Measurements from ENCODE around the gene ROBO1. TPM values are rescaled to one million over a fixed set of nuclear protein-coding genes. Genes with fewer than 3 reads are reported as not detected.

ROBO1 gene
- total RNA-seq, 1 donor from 2014 or later, result 7.1 TPM

- no peak for DNase-seq
- no peaks in the 10 kb centered on the region for H3K4me1 ChIP-seq
- no peak for TF ChIP-seq CTCF (IDR thresholded peaks at IDR 0.05; ENCODE audit: borderline replicate concordance)
- H3K36me3 ChIP-seq, result no peaks in the 10 kb centered on the region
- intact Hi-C loops (cut with micrococcal nuclease), result no loop called here
- H3K4me3 ChIP-seq, result no peak overlapping the region
- no peak overlapping the region for H3K27ac ChIP-seq (replicated peaks)
- H3K27me3 ChIP-seq (ENCODE audit: low read depth), result no peaks in the 10 kb centered on the region
- H3K9me3 ChIP-seq (replicated peaks), result no peaks in the 10 kb centered on the region
Observed at GRCh38 chr3:78792212-78792611, 975.6 kb downstream of the ROBO1 start.

DNA sequence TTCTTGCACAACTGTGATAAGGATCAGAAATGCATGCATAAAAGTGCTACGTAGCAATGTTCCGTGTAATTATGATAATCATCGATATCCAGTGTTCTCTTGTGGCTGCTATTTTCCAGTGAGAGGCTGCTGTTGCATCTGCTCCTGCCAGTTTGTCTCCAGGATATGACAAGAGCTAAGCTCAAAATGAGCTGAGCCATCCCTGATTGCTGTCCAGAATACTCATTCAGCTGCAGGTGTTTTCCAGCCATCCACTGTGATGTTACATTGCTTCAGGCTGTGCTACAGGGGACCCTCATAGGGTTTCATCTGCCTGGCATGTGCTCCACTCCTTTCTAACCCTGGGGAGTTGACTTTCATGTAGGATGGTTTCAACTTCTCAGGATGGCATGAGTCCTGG, 976.0 kb downstream of the ROBO1 start:
- DNase-seq, result no peak
- intact Hi-C loops (cut with micrococcal nuclease), result no loop called here
- H3K36me3 ChIP-seq, result no peaks in the 10 kb centered on the region
- TF ChIP-seq CTCF (IDR thresholded peaks at IDR 0.05; ENCODE audit: borderline replicate concordance), result no peak
- no peaks in the 10 kb centered on the region for H3K27me3 ChIP-seq (ENCODE audit: low read depth)
- H3K9me3 ChIP-seq (replicated peaks), result no peaks in the 10 kb centered on the region
- H3K4me3 ChIP-seq, result no peak overlapping the region
- H3K27ac ChIP-seq (replicated peaks), result no peak overlapping the region
- H3K4me1 ChIP-seq, result no peaks in the 10 kb centered on the region

DNA sequence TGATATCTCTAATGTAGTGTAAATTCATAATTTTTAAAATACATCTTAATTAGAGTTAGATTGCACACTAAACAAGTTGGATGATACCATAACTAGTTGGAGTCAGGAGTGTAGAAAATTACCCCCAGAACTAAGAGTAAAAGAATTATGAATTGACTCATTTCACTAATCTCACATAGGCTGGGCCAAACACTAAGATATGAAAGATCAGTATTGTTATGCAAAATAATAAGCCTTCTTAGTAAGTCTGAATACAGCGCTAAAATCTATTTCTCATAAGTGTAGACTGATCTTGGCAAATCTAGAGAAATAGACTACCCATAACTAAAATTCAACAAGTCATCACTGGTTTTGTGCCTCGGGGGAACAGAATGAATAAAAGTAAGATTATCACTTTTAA, 979.0 kb downstream of the ROBO1 start:
- DNase-seq, result no peak
- H3K9me3 ChIP-seq (replicated peaks), result no peaks in the 10 kb centered on the region

DNA sequence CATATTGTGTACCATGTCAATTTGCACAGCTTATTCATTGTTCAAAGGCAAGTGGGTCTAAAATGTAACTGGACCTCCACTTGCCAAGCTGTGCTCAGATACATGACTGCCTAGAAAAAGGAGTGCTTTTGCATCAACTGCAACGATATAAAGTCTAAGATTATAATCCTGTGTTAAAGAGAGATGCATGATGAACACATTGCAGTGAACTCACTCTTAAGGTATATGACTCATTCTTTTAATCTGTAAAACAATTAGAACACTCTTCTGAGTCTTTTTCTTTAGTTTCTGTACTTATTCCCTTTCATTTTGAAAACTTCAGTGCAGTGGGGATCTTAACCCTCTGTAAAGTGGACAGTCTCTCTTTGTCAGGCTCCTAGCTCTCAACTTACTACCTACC, 982.8 kb downstream of the ROBO1 start:
- Histone ChIP-seq H3K36me3 (no peaks in the 10 kb centered on the region), H3K27ac (replicated peaks) (no peak overlapping the region), H3K4me1 (no peaks in the 10 kb centered on the region), H3K4me3 (no peak overlapping the region), H3K27me3 (ENCODE audit: low read depth) (no peaks in the 10 kb centered on the region), H3K9me3 (replicated peaks) (peaks cover 10% of the 10 kb centered on the region)
- intact Hi-C loops (cut with micrococcal nuclease), result no loop called here
- no peak for TF ChIP-seq CTCF (IDR thresholded peaks at IDR 0.05; ENCODE audit: borderline replicate concordance)
- DNase-seq, result no peak

More for the DNA sequence above, 979.0 kb downstream of the ROBO1 start:
- H3K27ac ChIP-seq (replicated peaks), result no peak overlapping the region
- intact Hi-C loops (cut with micrococcal nuclease), result no loop called here
- H3K4me3 ChIP-seq, result no peak overlapping the region
- H3K4me1 ChIP-seq, result no peaks in the 10 kb centered on the region
- H3K27me3 ChIP-seq (ENCODE audit: low read depth), result no peaks in the 10 kb centered on the region
- no peak for TF ChIP-seq CTCF (IDR thresholded peaks at IDR 0.05; ENCODE audit: borderline replicate concordance)
- no peaks in the 10 kb centered on the region for H3K36me3 ChIP-seq

DNA sequence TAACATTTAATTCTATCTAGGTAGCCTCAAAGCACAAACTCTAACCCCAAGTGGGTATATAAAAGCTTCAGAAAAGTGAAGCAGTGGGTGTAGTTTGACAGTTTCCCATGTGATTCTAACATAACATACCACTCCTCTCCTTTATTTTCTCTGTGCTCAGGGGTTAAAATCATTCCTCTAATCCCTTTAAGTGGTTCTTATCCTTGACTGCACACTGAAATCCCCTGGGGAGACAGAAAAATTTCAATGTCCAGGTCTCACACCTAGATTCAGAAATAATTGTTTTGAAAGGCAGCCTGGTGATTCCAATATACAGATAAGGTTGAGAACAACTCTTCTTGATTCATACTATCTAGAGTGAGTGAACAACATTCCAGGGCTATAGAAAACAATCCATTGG, 986.4 kb downstream of the ROBO1 start:
- no peak for TF ChIP-seq CTCF (IDR thresholded peaks at IDR 0.05; ENCODE audit: borderline replicate concordance)
- Histone ChIP-seq H3K27me3 (ENCODE audit: low read depth) (no peaks in the 10 kb centered on the region), H3K36me3 (no peaks in the 10 kb centered on the region), H3K27ac (replicated peaks) (no peak overlapping the region), H3K9me3 (replicated peaks) (peaks cover 25% of the 10 kb centered on the region), H3K4me1 (no peaks in the 10 kb centered on the region), H3K4me3 (no peak overlapping the region)
- DNase-seq, result no peak
- intact Hi-C loops (cut with micrococcal nuclease), result no loop called here

Measured in left ventricle myocardium inferior (tissue), 1 donor.